Body of pancreas (tissue), 4 donors: Measurements from ENCODE around the gene MEG3. TPM values are rescaled to one million over a fixed set of nuclear protein-coding genes. Genes with fewer than 3 reads are reported as not detected.

Experiments
- ATAC-seq: fragments of 150-250 bp; one replicate; pipeline ENCODE4 v1.9.1; 2016
- DNase-seq, 4 donors: peaks; one replicate each; pipeline ENCODE4 v3.0.0-alpha.2; 2019
- H3K27ac ChIP-seq, 4 donors: fragments of 200-600 bp; sonication (generic); 1 replicate in 3 of 4; 2 replicates in 1 of 4; pipeline versions ENCODE4 v1.5.1 to v1.6.1; 2016 to 2019; ENCODE audit warnings: mild to moderate bottlenecking in 1 of 4, mixed read lengths in 1 of 4, moderate library complexity in 1 of 4
- H3K27me3 ChIP-seq, 2 donors: fragments of 200-600 bp; sonication (generic); one replicate each; pipeline ENCODE4 v1.6.0; 2016; ENCODE audit warnings: mild to moderate bottlenecking in 1 of 2
- H3K36me3 ChIP-seq, 2 donors: fragments of 200-600 bp; sonication (generic); replicated peaks in 1 of 2; 2 replicates each; pipeline ENCODE4 v1.5.1; 2016; ENCODE audit warnings: low read depth in 2 of 2; ENCODE audit not compliant: insufficient read depth in 1 of 2
- H3K4me1 ChIP-seq: fragments of 200-600 bp; sonication (generic); one replicate; pipeline ENCODE4 v1.6.0; 2016
- H3K4me3 ChIP-seq, 2 donors: fragments of 200-600 bp; sonication (generic); 1 replicate in 1 of 2; 2 replicates in 1 of 2; pipeline ENCODE4 v1.5.1; 2016 to 2019
- H3K9me3 ChIP-seq, 3 donors: fragments of 200-600 bp; sonication (generic); 1 replicate in 2 of 3; 2 replicates in 1 of 3; pipeline ENCODE4 v1.5.1; 2016
- CTCF ChIP-seq, 7 experiments: fragments of 450-650 bp in 4 of 7; fragments of 200-600 bp in 3 of 7; sonication (generic) in 3 of 7; IDR thresholded peaks; one replicate each; pipeline ENCODE4 v1.5.1; 2016 to 2019; ENCODE audit warnings: antibody characterized with exemption in 7 of 7
- POLR2A ChIP-seq, 3 donors: fragments of 450-650 bp; IDR thresholded peaks; one replicate each; pipeline ENCODE4 v1.6.1; 2016; ENCODE audit warnings: antibody characterized with exemption in 3 of 3, mild to moderate bottlenecking in 2 of 3
- WGBS, 2 donors: methylation state at CpG; one replicate each; pipeline ENCODE4 v1.1.5; 2017; 5-methylcytosine and 5-hydroxymethylcytosine counted together
- intact Hi-C: fragments of 100-400 bp; cut with DNase I; formaldehyde crosslinking; loops from one replicate; pipeline ENCODE4 v1.15.1; 2023
- total RNA-seq, 2 donors: library from RNA; depleted of rRNA; stranded (reverse); fragments of >200 nt; gene quantifications; one replicate each; pipeline ENCODE4 v1.1.0, GENCODE V29; 2016

MEG3 gene
- total RNA-seq, 2 donors from 2014 or later: 150 to 537 TPM

GRCh38 chr14:100819829-100820475 lies 6.0 kb upstream of the MEG3 start:
- no peaks in the 10 kb centered on the region for H3K9me3 ChIP-seq
- H3K4me1 ChIP-seq: peaks cover 17% of the 10 kb centered on the region
- DNase-seq (no peak), ATAC-seq (no peak)
- WGBS, 2 donors: 92 to 95% methylated on average over 20 to 22 of the region's 22 CpGs
- TF ChIP-seq POLR2A (IDR thresholded peaks at IDR 0.05) (no peak), CTCF (IDR thresholded peaks at IDR 0.05) (no peak)
- no peak overlapping the region for H3K27ac ChIP-seq
- intact Hi-C loops: no loop called here
- no peaks in the 10 kb centered on the region for H3K36me3 ChIP-seq
- H3K27me3 ChIP-seq: no peaks in the 10 kb centered on the region
- H3K4me3 ChIP-seq: no peak overlapping the region

DNA sequence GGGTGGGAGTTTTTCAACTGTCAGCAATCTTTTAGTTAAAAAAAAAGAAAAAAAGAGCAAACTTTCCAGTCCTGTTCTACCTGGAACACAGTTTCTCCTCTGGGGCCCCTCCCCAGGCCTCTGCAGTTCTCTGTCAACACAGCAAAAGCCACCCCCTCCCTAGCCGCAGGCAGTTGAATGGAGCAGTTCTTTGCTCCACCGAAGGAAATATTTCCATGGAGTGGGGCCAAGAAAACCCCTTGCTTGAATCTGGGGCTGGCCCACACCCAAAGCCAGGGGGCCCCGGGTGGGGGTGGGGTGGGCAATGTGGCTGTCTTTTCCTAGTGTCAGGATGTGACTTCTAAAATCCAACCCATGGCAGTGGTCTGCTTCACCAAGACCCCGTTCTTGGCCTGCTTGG lies 5.0 kb upstream of the MEG3 start:
- intact Hi-C loops: no loop called here
- DNase-seq: no peak

DNA sequence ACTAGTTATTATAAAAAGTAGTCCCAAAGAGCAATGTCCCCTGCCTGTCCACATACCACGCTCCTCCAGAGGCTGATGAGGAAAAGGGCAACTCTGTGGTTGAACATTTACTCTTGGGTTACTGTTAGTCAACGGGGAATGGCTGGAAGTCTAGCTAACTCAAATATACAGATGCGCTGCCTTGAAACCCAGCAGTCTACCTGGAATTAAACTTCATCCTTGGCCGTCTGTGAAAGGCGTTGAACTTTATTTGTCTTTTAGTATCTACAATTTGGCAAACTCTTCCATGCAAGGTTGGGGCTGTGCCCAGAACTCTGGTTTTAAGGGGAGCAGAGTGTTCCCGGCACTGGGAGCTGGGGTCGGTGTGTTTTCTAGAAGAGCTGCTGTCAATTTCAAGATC lies 3.9 kb upstream of the MEG3 start:
- Histone ChIP-seq H3K27ac (no peak overlapping the region), H3K36me3 (no peaks in the 10 kb centered on the region), H3K4me1 (peaks cover 17% of the 10 kb centered on the region), H3K9me3 (no peaks in the 10 kb centered on the region), H3K27me3 (no peaks in the 10 kb centered on the region), H3K4me3 (no peak overlapping the region)
- TF ChIP-seq POLR2A (IDR thresholded peaks at IDR 0.05): no peak
- no peak for TF ChIP-seq CTCF (IDR thresholded peaks at IDR 0.05)
- DNase-seq (no peak), ATAC-seq (no peak)
- WGBS, 2 donors: 49 to 60% methylated on average over 7 of the region's 7 CpGs
- intact Hi-C loops: no loop called here

More for the DNA sequence above, 5.0 kb upstream of the MEG3 start:
- Histone ChIP-seq H3K27me3 (no peaks in the 10 kb centered on the region), H3K4me3 (no peak overlapping the region), H3K27ac (no peak overlapping the region), H3K4me1 (peaks cover 17% of the 10 kb centered on the region), H3K36me3 (no peaks in the 10 kb centered on the region), H3K9me3 (no peaks in the 10 kb centered on the region)
- ATAC-seq: no peak
- TF ChIP-seq CTCF (IDR thresholded peaks at IDR 0.05): no peak
- no peak for TF ChIP-seq POLR2A (IDR thresholded peaks at IDR 0.05)
- WGBS, 2 donors: 69 to 70% methylated on average over 3 of the region's 4 CpGs

DNA sequence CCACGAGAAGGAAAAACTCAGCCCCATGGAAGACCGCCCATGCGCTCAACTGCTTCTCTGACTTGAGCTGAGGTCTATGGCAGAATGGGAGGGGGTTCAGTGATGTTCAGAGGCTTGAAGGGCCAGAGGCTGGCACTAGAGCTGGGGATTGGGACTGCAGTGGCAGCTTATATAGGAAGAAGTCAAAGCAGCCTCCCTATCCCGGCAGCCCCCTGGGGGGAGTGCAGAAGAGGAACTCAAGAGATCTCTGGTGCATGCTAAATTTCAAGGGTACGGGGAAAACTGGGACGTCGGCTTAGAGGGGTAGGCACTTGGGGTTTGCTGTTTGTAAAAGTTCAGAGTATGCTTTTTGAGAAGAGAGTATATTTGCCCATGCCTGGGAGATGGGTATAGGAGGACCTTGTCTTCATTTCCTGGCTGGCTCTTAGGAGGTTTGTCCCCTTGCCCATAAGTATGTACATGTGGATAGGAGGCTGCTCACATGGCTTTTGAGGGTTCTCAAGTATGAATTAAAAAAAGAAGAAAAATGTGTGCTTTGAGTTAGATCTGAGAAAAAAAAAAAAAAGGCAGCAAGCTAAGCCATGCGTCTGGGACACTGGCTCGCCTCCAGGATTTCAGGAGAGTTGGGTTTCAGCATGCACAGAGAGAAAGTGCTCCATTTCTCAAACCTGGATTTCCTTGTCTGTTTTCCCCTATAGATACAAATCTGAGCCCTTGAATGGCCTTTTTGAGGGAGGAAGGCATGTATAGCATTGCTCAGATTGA lies 3.2 kb upstream of the MEG3 start:
- intact Hi-C loops: no loop called here
- DNase-seq: peak in 3 of 4 donors; percentile 30 to 58 (median 38)

More for the DNA sequence above, 3.2 kb upstream of the MEG3 start:
- Histone ChIP-seq H3K27ac (no peak overlapping the region), H3K4me1 (peaks cover 15% of the 10 kb centered on the region), H3K9me3 (no peaks in the 10 kb centered on the region), H3K27me3 (no peaks in the 10 kb centered on the region), H3K4me3 (no peak overlapping the region), H3K36me3 (no peaks in the 10 kb centered on the region)
- no peak for ATAC-seq
- TF ChIP-seq POLR2A (IDR thresholded peaks at IDR 0.05) (no peak), CTCF (IDR thresholded peaks at IDR 0.05) (no peak)
- WGBS, 2 donors: 62 to 71% methylated on average over 9 of the region's 9 CpGs
